Measurements from ENCODE around the gene SEPTIN11. TPM values are rescaled to one million over a fixed set of nuclear protein-coding genes. Genes with fewer than 3 reads are reported as not detected.

The SEPTIN11 gene
- polyA plus RNA-seq, 1 donor from 2014 or later = 61.3 TPM

DNA sequence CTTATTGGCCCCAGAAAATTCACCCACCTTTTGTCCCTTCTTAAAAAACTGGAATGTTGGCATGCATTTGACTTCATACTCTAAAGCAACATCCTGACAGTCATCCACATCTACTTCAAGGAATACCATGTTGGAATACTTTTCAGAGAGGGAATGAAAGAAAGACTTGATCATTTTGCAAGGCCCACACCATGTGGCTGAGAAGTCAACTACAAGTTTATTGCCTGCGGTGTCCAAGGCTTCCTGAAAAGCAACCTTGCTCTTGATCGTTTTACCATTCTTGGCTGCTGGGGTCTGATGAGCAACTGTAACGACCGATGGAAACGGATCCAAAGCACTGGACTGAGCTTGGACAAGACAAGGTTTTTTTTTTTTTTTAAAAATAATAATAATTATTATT lies 9.3 kb downstream of the SEPTIN11 start:
- H4K20me1 ChIP-seq (ENCODE audit: insufficient read depth) = no peaks in the 10 kb centered on the region

DNA sequence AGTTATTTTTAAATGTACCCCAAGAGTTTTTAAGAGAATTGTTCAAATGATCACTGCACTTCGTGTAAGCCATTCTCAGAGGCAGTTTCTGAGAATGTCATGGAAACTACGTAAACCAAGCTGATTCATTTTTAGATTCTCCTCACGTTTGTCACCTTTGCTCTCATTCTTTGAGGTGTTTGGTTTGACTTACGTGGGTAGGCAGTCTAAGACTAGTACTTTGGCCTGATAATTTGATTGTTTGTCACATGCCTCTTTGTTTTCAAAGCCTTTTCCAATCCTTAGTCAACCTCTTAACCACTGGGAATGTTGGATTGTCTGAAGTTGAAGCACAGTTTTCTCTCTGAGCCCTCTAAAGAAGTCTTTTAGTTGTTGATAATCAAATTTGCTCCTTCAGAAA lies 10.5 kb downstream of the SEPTIN11 start:
- no peak overlapping the region for H3K9ac ChIP-seq (ENCODE audit: low read length)
- no peaks in the 10 kb centered on the region for H4K20me1 ChIP-seq (ENCODE audit: insufficient read depth)

More for the DNA sequence above, 9.3 kb downstream of the SEPTIN11 start:
- Histone ChIP-seq H3K4me3 (ENCODE audit: low read length) (no peak overlapping the region), H3K4me2 (ENCODE audit: low read length) (no peak overlapping the region), H3F3A (ENCODE audit: insufficient read depth, low read length, poor library complexity, severe bottlenecking) (peaks cover 10% of the 10 kb centered on the region), H3K9me2 (ENCODE audit: insufficient read depth, low read length) (no peaks in the 10 kb centered on the region), H3K27me3 (ENCODE audit: insufficient read depth, low read depth, low read length) (no peaks in the 10 kb centered on the region), H3K79me2 (replicated peaks; ENCODE audit: insufficient read depth, low read length) (peaks cover 87% of the 10 kb centered on the region), H2AFZ (ENCODE audit: low read depth, low read length) (no peak overlapping the region), H3K36me3 (ENCODE audit: insufficient read depth, low read length) (no peaks in the 10 kb centered on the region), H3K9ac (ENCODE audit: low read length) (no peak overlapping the region), H3K27ac (ENCODE audit: low read length) (no peak overlapping the region), H3K9me3 (ENCODE audit: low read length) (no peaks in the 10 kb centered on the region)
- TF ChIP-seq EZH2 (IDR thresholded peaks at IDR 0.05; ENCODE audit: borderline replicate concordance, insufficient read depth, low read length, poor library complexity, severe bottlenecking) (no peak), TAF1 (IDR thresholded peaks at IDR 0.05; ENCODE audit: low read depth) (no peak), POLR2AphosphoS5 (IDR thresholded peaks at IDR 0.05) (no peak), MXI1 (conservative IDR thresholded peaks at IDR 0.05; ENCODE audit: poor library complexity, severe bottlenecking) (no peak), SMC3 (conservative IDR thresholded peaks at IDR 0.05; ENCODE audit: poor library complexity) (no peak), RAD21 (conservative IDR thresholded peaks at IDR 0.05) (no peak), EP300 (conservative IDR thresholded peaks at IDR 0.05; ENCODE audit: poor library complexity, severe bottlenecking) (no peak)
- TF ChIP-seq, protein P1, sequence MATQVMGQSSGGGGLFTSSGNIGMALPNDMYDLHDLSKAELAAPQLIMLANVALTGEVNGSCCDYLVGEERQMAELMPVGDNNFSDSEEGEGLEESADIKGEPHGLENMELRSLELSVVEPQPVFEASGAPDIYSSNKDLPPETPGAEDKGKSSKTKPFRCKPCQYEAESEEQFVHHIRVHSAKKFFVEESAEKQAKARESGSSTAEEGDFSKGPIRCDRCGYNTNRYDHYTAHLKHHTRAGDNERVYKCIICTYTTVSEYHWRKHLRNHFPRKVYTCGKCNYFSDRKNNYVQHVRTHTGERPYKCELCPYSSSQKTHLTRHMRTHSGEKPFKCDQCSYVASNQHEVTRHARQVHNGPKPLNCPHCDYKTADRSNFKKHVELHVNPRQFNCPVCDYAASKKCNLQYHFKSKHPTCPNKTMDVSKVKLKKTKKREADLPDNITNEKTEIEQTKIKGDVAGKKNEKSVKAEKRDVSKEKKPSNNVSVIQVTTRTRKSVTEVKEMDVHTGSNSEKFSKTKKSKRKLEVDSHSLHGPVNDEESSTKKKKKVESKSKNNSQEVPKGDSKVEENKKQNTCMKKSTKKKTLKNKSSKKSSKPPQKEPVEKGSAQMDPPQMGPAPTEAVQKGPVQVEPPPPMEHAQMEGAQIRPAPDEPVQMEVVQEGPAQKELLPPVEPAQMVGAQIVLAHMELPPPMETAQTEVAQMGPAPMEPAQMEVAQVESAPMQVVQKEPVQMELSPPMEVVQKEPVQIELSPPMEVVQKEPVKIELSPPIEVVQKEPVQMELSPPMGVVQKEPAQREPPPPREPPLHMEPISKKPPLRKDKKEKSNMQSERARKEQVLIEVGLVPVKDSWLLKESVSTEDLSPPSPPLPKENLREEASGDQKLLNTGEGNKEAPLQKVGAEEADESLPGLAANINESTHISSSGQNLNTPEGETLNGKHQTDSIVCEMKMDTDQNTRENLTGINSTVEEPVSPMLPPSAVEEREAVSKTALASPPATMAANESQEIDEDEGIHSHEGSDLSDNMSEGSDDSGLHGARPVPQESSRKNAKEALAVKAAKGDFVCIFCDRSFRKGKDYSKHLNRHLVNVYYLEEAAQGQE (IDR thresholded peaks at IDR 0.05; ENCODE audit: borderline replicate concordance) = no peak
- TF ChIP-seq, protein P2, sequence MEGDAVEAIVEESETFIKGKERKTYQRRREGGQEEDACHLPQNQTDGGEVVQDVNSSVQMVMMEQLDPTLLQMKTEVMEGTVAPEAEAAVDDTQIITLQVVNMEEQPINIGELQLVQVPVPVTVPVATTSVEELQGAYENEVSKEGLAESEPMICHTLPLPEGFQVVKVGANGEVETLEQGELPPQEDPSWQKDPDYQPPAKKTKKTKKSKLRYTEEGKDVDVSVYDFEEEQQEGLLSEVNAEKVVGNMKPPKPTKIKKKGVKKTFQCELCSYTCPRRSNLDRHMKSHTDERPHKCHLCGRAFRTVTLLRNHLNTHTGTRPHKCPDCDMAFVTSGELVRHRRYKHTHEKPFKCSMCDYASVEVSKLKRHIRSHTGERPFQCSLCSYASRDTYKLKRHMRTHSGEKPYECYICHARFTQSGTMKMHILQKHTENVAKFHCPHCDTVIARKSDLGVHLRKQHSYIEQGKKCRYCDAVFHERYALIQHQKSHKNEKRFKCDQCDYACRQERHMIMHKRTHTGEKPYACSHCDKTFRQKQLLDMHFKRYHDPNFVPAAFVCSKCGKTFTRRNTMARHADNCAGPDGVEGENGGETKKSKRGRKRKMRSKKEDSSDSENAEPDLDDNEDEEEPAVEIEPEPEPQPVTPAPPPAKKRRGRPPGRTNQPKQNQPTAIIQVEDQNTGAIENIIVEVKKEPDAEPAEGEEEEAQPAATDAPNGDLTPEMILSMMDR (IDR thresholded peaks at IDR 0.05; ENCODE audit: poor library complexity, severe bottlenecking) = no peak

More for the DNA sequence above, 10.5 kb downstream of the SEPTIN11 start:
- TF ChIP-seq SMC3 (conservative IDR thresholded peaks at IDR 0.05; ENCODE audit: poor library complexity) (no peak), RAD21 (conservative IDR thresholded peaks at IDR 0.05) (no peak)
- no peak overlapping the region for H2AFZ ChIP-seq (ENCODE audit: low read depth, low read length)
- H3K9me2 ChIP-seq (ENCODE audit: insufficient read depth, low read length) = no peaks in the 10 kb centered on the region
- H3K4me2 ChIP-seq (ENCODE audit: low read length) = no peak overlapping the region
- peaks cover 84% of the 10 kb centered on the region for H3K79me2 ChIP-seq (replicated peaks; ENCODE audit: insufficient read depth, low read length)
- H3K27me3 ChIP-seq (ENCODE audit: insufficient read depth, low read depth, low read length) = no peaks in the 10 kb centered on the region
- no peaks in the 10 kb centered on the region for H3K36me3 ChIP-seq (ENCODE audit: insufficient read depth, low read length)
- no peak overlapping the region for H3K4me3 ChIP-seq (ENCODE audit: low read length)
- peaks cover 10% of the 10 kb centered on the region for H3F3A ChIP-seq (ENCODE audit: insufficient read depth, low read length, poor library complexity, severe bottlenecking)
- no peak overlapping the region for H3K27ac ChIP-seq (ENCODE audit: low read length)
- no peaks in the 10 kb centered on the region for H3K9me3 ChIP-seq (ENCODE audit: low read length)
